Activated T-cell treated with anti-CD3 and anti-CD28 coated beads, Interleukin-2, amount 50 U/mL, for 4 hours (primary cell): ENCODE results near the gene UPK1B. TPM values are rescaled to one million over a fixed set of nuclear protein-coding genes. Genes with fewer than 3 reads are reported as not detected.
"Not testable (repeated sequence)": the region's sequence is repeated elsewhere in the genome, so short reads cannot be mapped to it uniquely, and the experiment has no call there.

ENCODE experiments used
- ATAC-seq, 2 donors: fragments of 200-7000 bp; cut with Tn5 transposase; one replicate each; pipeline ENCODE4 v1.10.0; 2021
- DNase-seq: peaks from one replicate; pipeline ENCODE4 v3.0.0-alpha.2; 2020
- H3K27me3 Mint-ChIP-seq: one replicate; pipeline ENCODE4 v1.8.0; 2021; ENCODE audit warnings: low read depth, mixed read lengths
- H3K36me3 Mint-ChIP-seq: one replicate; pipeline ENCODE4 v1.8.0; 2022; ENCODE audit warnings: mixed read lengths; ENCODE audit not compliant: insufficient read depth
- H3K4me1 Mint-ChIP-seq: one replicate; pipeline ENCODE4 v1.8.0; 2021; ENCODE audit warnings: low read depth, mixed read lengths
- H3K4me3 Mint-ChIP-seq: one replicate; pipeline ENCODE4 v1.8.0; 2021; ENCODE audit warnings: mild to moderate bottlenecking, moderate library complexity, mixed read lengths
- H3K9me3 Mint-ChIP-seq: one replicate; pipeline ENCODE4 v1.8.0; 2021; ENCODE audit warnings: mixed read lengths
- total RNA-seq, 3 donors: library from RNA; stranded (reverse); gene quantifications; one replicate each; pipeline ENCODE4 v1.2.1, GENCODE V29; 2021

UPK1B gene
- total RNA-seq, result not detected

GRCh38 chr3:119173325-119173724 is at the start of gene UPK1B:
Gene UPK1B (plus strand): TSS chr3:119173598. CDS start chr3:119186742, 13,144 bp downstream.
- DNase-seq, result no peak
- H3K4me3 Mint-ChIP-seq, result no peak within 1 kb of the TSS
- H3K9me3 Mint-ChIP-seq, result no peaks in the 10 kb centered on the region
- no peaks in the 10 kb centered on the region for H3K36me3 Mint-ChIP-seq
- H3K27me3 Mint-ChIP-seq, result peaks cover 5% of the 10 kb centered on the region
- H3K4me1 Mint-ChIP-seq, result no peaks in the 10 kb centered on the region
- ATAC-seq, result no peak

GRCh38 chr3:119125342-119125741 is 48.1 kb upstream of the UPK1B start:
- Mint-ChIP-seq H3K4me3 (no peak overlapping the region), H3K4me1 (no peaks in the 10 kb centered on the region), H3K27me3 (peaks cover 19% of the 10 kb centered on the region), H3K36me3 (no peaks in the 10 kb centered on the region), H3K9me3 (no peaks in the 10 kb centered on the region)
- no peak for DNase-seq
- no peak for ATAC-seq

GRCh38 chr3:119125742-119126504 is 47.5 kb upstream of the UPK1B start:
- no peaks in the 10 kb centered on the region for H3K9me3 Mint-ChIP-seq
- H3K27me3 Mint-ChIP-seq, result peaks cover 19% of the 10 kb centered on the region
- H3K36me3 Mint-ChIP-seq, result no peaks in the 10 kb centered on the region
- no peak for DNase-seq
- no peak overlapping the region for H3K4me3 Mint-ChIP-seq
- ATAC-seq, result no peak
- no peaks in the 10 kb centered on the region for H3K4me1 Mint-ChIP-seq

- H3K36me3 Mint-ChIP-seq, ATAC-seq, DNase-seq, H3K4me1 Mint-ChIP-seq, H3K4me3 Mint-ChIP-seq, H3K9me3 Mint-ChIP-seq, H3K27me3 Mint-ChIP-seq: not testable (repeated sequence)
Measured at GRCh38 chr3:119130291-119130690, 43.1 kb upstream of the UPK1B start.

GRCh38 chr3:119132291-119132690 is 41.1 kb upstream of the UPK1B start:
- DNase-seq, H3K36me3 Mint-ChIP-seq, H3K4me1 Mint-ChIP-seq, H3K4me3 Mint-ChIP-seq, ATAC-seq, H3K9me3 Mint-ChIP-seq, H3K27me3 Mint-ChIP-seq: not testable (repeated sequence)

GRCh38 chr3:119139360-119139759 is 34.0 kb upstream of the UPK1B start:
- ATAC-seq, H3K36me3 Mint-ChIP-seq, H3K4me3 Mint-ChIP-seq, H3K4me1 Mint-ChIP-seq, H3K27me3 Mint-ChIP-seq, DNase-seq, H3K9me3 Mint-ChIP-seq: not testable (repeated sequence)

GRCh38 chr3:119140466-119140865 is 32.9 kb upstream of the UPK1B start:
- DNase-seq (no peak), ATAC-seq (no peak)
- Mint-ChIP-seq H3K4me1 (no peaks in the 10 kb centered on the region), H3K27me3 (no peaks in the 10 kb centered on the region), H3K9me3 (no peaks in the 10 kb centered on the region), H3K4me3 (no peak overlapping the region), H3K36me3 (no peaks in the 10 kb centered on the region)

- no peaks in the 10 kb centered on the region for H3K36me3 Mint-ChIP-seq
- no peaks in the 10 kb centered on the region for H3K9me3 Mint-ChIP-seq
- DNase-seq (no peak), ATAC-seq (no peak)
- no peaks in the 10 kb centered on the region for H3K27me3 Mint-ChIP-seq
- H3K4me1 Mint-ChIP-seq, result no peaks in the 10 kb centered on the region
- H3K4me3 Mint-ChIP-seq, result no peak overlapping the region
Measured at GRCh38 chr3:119145128-119145499, 28.3 kb upstream of the UPK1B start.

GRCh38 chr3:119145500-119146167 is 27.8 kb upstream of the UPK1B start, which contains the start of gene TEX55:
Gene TEX55 (plus strand): TSS chr3:119146165. CDS start chr3:119146190, 25 bp downstream.
- Mint-ChIP-seq H3K4me3 (no peak within 1 kb of the TSS), H3K36me3 (no peaks in the 10 kb centered on the region), H3K27me3 (no peaks in the 10 kb centered on the region), H3K4me1 (no peaks in the 10 kb centered on the region), H3K9me3 (no peaks in the 10 kb centered on the region)
- no peak for DNase-seq
- ATAC-seq, result peak; percentile 56 to 63

GRCh38 chr3:119146578-119147375 is 26.6 kb upstream of the UPK1B start:
- ATAC-seq (no peak), DNase-seq (no peak)
- Mint-ChIP-seq H3K9me3 (no peaks in the 10 kb centered on the region), H3K36me3 (no peaks in the 10 kb centered on the region), H3K27me3 (no peaks in the 10 kb centered on the region), H3K4me1 (no peaks in the 10 kb centered on the region), H3K4me3 (no peak overlapping the region)

- H3K9me3 Mint-ChIP-seq, result no peaks in the 10 kb centered on the region
- ATAC-seq (no peak), DNase-seq (no peak)
- no peak overlapping the region for H3K4me3 Mint-ChIP-seq
- no peaks in the 10 kb centered on the region for H3K27me3 Mint-ChIP-seq
- no peaks in the 10 kb centered on the region for H3K36me3 Mint-ChIP-seq
- no peaks in the 10 kb centered on the region for H3K4me1 Mint-ChIP-seq
Measured at GRCh38 chr3:119147494-119147893, 25.9 kb upstream of the UPK1B start.

GRCh38 chr3:119148493-119149180 is 24.8 kb upstream of the UPK1B start:
- H3K9me3 Mint-ChIP-seq, result peaks cover 4% of the 10 kb centered on the region
- no peaks in the 10 kb centered on the region for H3K36me3 Mint-ChIP-seq
- ATAC-seq, result no peak

GRCh38 chr3:119149484-119149883 is 23.9 kb upstream of the UPK1B start:
- ATAC-seq, result peak; percentile 23 to 35
- Mint-ChIP-seq H3K4me3 (no peak overlapping the region), H3K36me3 (peaks cover under 1% of the 10 kb centered on the region)

More at GRCh38 chr3:119148493-119149180, 24.8 kb upstream of the UPK1B start:
- Mint-ChIP-seq H3K4me1 (no peaks in the 10 kb centered on the region), H3K27me3 (peaks cover 2% of the 10 kb centered on the region), H3K4me3 (no peak overlapping the region)
- no peak for DNase-seq

GRCh38 chr3:119156868-119157267 is 16.5 kb upstream of the UPK1B start:
- ATAC-seq (no peak), DNase-seq (no peak)
- H3K27me3 Mint-ChIP-seq, result peaks cover 7% of the 10 kb centered on the region
- H3K36me3 Mint-ChIP-seq, result peaks cover 4% of the 10 kb centered on the region
- H3K9me3 Mint-ChIP-seq, result peaks cover 22% of the 10 kb centered on the region
- H3K4me1 Mint-ChIP-seq, result no peaks in the 10 kb centered on the region
- no peak overlapping the region for H3K4me3 Mint-ChIP-seq

More at GRCh38 chr3:119149484-119149883, 23.9 kb upstream of the UPK1B start:
- peaks cover 3% of the 10 kb centered on the region for H3K27me3 Mint-ChIP-seq
- DNase-seq, result no peak
- H3K4me1 Mint-ChIP-seq, result no peaks in the 10 kb centered on the region
- H3K9me3 Mint-ChIP-seq, result peaks cover 11% of the 10 kb centered on the region
